ENCODE results near the gene MBD5.

GRCh38 chr2:148067801-148068200, 46.9 kb downstream of the MBD5 start:
- TF ChIP-seq CTCF (conservative IDR thresholded peaks at IDR 0.05 in 1 of 2, IDR thresholded peaks at IDR 0.05 in 1 of 2; ENCODE audit: extremely low read depth in 1 of 2, insufficient read depth in 1 of 2, low read depth in 1 of 2, low read length in 2 of 2), result no peak
- no peak for TF ChIP-seq EZH2 (IDR thresholded peaks at IDR 0.05; ENCODE audit: borderline replicate concordance, low read length)

Data from mammary epithelial cell (primary cell).